GM18507 (cell line): ENCODE measurements around the gene YLPM1.
A peak's percentile ranks its signal among the peaks of the same experiment; 100 is the strongest.

Source experiments
- DNase-seq: peaks from one replicate; pipeline ENCODE4 v3.0.0; 2011; ENCODE audit warnings: low read depth; ENCODE audit not compliant: insufficient read length; ENCODE audit errors: extremely low spot score
- FAIRE-seq: peaks from 2 replicates; lab custom pipeline; 2011; peaks lifted over from hg19 to GRCh38; lab: Jason Lieb, UNC

YLPM1 gene

GRCh38 chr14:74786796-74787315 lies 23.7 kb downstream of the YLPM1 start:
- FAIRE-seq (no peak), DNase-seq (no peak)

GRCh38 chr14:74792249-74793039 lies 29.3 kb downstream of the YLPM1 start:
- FAIRE-seq: peak; percentile 70
- DNase-seq: no peak

- DNase-seq (no peak), FAIRE-seq (no peak)
Observed at GRCh38 chr14:74793506-74794155, 30.5 kb downstream of the YLPM1 start.

GRCh38 chr14:74794947-74795346 lies 31.8 kb downstream of the YLPM1 start:
- FAIRE-seq (no peak), DNase-seq (no peak)

- FAIRE-seq (no peak), DNase-seq (no peak)
Observed at GRCh38 chr14:74799765-74800164, 36.6 kb downstream of the YLPM1 start.

- DNase-seq (no peak), FAIRE-seq (no peak)
Observed at GRCh38 chr14:74800780-74801179, 37.7 kb downstream of the YLPM1 start.

GRCh38 chr14:74801396-74801795 lies 38.3 kb downstream of the YLPM1 start:
- FAIRE-seq: no peak
- no peak for DNase-seq

- peak; percentile 70 for FAIRE-seq
- DNase-seq: no peak
Observed at GRCh38 chr14:74804219-74804825, 41.2 kb downstream of the YLPM1 start.

- DNase-seq: no peak
- no peak for FAIRE-seq
Observed at GRCh38 chr14:74807853-74808545, 44.9 kb downstream of the YLPM1 start.

- FAIRE-seq: no peak
Observed at GRCh38 chr14:74816124-74816523, 53.0 kb downstream of the YLPM1 start.

GRCh38 chr14:74820288-74820687 lies 57.2 kb downstream of the YLPM1 start:
- no peak for FAIRE-seq
- no peak for DNase-seq

More at GRCh38 chr14:74816124-74816523, 53.0 kb downstream of the YLPM1 start:
- no peak for DNase-seq

GRCh38 chr14:74821267-74821915 lies 58.3 kb downstream of the YLPM1 start:
- no peak for DNase-seq
- FAIRE-seq: no peak

- FAIRE-seq (no peak), DNase-seq (no peak)
Observed at GRCh38 chr14:74824997-74825396, 61.9 kb downstream of the YLPM1 start.

- DNase-seq: no peak
- FAIRE-seq: no peak
Observed at GRCh38 chr14:74826574-74826973, 63.5 kb downstream of the YLPM1 start.

- FAIRE-seq: no peak
- DNase-seq: no peak
Observed at GRCh38 chr14:74829251-74829650, 66.1 kb downstream of the YLPM1 start.

GRCh38 chr14:74832849-74833248 lies 69.7 kb downstream of the YLPM1 start:
- DNase-seq (no peak), FAIRE-seq (no peak)

- peak; percentile 15 for FAIRE-seq
- no peak for DNase-seq
Observed at GRCh38 chr14:74834692-74835392, 71.7 kb downstream of the YLPM1 start.

- FAIRE-seq (peak; percentile 77), DNase-seq (no peak)
Observed at GRCh38 chr14:74835645-74836250, 72.6 kb downstream of the YLPM1 start.
